NCI-H2107 (cell line): ENCODE measurements around the gene ADGRD1.

Experiments
- DNase-seq: peaks from one replicate; lab custom pipeline; 2025; lab: John Stamatoyannopoulos, UW

ADGRD1 gene

GRCh38 chr12:131135786-131136538 lies 182.3 kb downstream of the ADGRD1 start:
- DNase-seq = no peak

- DNase-seq = no peak
Observed at GRCh38 chr12:131136539-131136872, 182.8 kb downstream of the ADGRD1 start.

- DNase-seq = no peak
Observed at GRCh38 chr12:131137009-131137835, 183.5 kb downstream of the ADGRD1 start.

GRCh38 chr12:131137836-131138637 lies 184.3 kb downstream of the ADGRD1 start:
- peak; percentile 2 for DNase-seq

- no peak for DNase-seq
Observed at GRCh38 chr12:131138638-131139362, 185.1 kb downstream of the ADGRD1 start.

GRCh38 chr12:131139363-131140068 lies 185.8 kb downstream of the ADGRD1 start:
- no peak for DNase-seq

GRCh38 chr12:131140069-131140435 lies 186.3 kb downstream of the ADGRD1 start:
- DNase-seq = no peak

GRCh38 chr12:131140697-131141096 lies 187.0 kb downstream of the ADGRD1 start:
- no peak for DNase-seq

GRCh38 chr12:131141514-131141913 lies 187.8 kb downstream of the ADGRD1 start:
- no peak for DNase-seq

- DNase-seq = no peak
Observed at GRCh38 chr12:131142891-131143657, 189.4 kb downstream of the ADGRD1 start.

GRCh38 chr12:131146173-131146675 lies 192.5 kb downstream of the ADGRD1 start:
- DNase-seq = no peak

GRCh38 chr12:131147293-131147692 lies 193.6 kb downstream of the ADGRD1 start:
- no peak for DNase-seq

- DNase-seq = no peak
Observed at GRCh38 chr12:131147894-131148293, 194.2 kb downstream of the ADGRD1 start.

GRCh38 chr12:131151558-131152345 lies 198.0 kb downstream of the ADGRD1 start:
- DNase-seq = no peak

GRCh38 chr12:131152587-131152986 lies 198.9 kb downstream of the ADGRD1 start:
- no peak for DNase-seq

- no peak for DNase-seq
Observed at GRCh38 chr12:131153016-131153415, 199.3 kb downstream of the ADGRD1 start.

- DNase-seq = no peak
Observed at GRCh38 chr12:131153956-131154355, 200.2 kb downstream of the ADGRD1 start.

GRCh38 chr12:131155131-131155530 lies 201.4 kb downstream of the ADGRD1 start:
- DNase-seq = no peak

GRCh38 chr12:131157743-131158142 lies 204.0 kb downstream of the ADGRD1 start:
- DNase-seq = no peak
